ENCODE results near the gene CUTC.

DNA sequence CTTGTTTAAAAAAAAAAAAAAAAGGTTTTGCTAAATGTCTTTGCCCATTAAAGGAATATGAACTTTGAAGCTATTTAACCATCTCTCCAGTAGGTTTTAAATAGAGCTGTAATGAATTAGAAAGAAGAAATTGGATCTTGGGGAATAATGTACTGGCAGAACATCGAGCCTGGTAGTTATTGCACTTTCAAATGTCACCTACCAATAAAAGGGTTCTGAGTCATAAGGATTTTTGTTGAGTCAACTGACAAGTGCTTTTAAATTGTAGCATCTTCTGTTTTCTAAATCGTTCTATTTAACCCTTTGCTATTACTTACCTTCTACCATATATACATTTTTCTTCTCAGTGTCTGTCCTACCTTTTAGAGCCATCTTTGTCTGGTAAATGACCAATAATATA, 10.7 kb downstream of the CUTC start:
- TF ChIP-seq, protein P1, sequence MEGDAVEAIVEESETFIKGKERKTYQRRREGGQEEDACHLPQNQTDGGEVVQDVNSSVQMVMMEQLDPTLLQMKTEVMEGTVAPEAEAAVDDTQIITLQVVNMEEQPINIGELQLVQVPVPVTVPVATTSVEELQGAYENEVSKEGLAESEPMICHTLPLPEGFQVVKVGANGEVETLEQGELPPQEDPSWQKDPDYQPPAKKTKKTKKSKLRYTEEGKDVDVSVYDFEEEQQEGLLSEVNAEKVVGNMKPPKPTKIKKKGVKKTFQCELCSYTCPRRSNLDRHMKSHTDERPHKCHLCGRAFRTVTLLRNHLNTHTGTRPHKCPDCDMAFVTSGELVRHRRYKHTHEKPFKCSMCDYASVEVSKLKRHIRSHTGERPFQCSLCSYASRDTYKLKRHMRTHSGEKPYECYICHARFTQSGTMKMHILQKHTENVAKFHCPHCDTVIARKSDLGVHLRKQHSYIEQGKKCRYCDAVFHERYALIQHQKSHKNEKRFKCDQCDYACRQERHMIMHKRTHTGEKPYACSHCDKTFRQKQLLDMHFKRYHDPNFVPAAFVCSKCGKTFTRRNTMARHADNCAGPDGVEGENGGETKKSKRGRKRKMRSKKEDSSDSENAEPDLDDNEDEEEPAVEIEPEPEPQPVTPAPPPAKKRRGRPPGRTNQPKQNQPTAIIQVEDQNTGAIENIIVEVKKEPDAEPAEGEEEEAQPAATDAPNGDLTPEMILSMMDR (IDR thresholded peaks at IDR 0.05): no peak
- TF ChIP-seq POLR2AphosphoS5 (IDR thresholded peaks at IDR 0.05) (no peak), POLR2A (IDR thresholded peaks at IDR 0.05) (no peak), EP300 (IDR thresholded peaks at IDR 0.05) (no peak)
